ENCODE measurements around the gene TTC21A. TPM values are rescaled to one million over a fixed set of nuclear protein-coding genes. Genes with fewer than 3 reads are reported as not detected.
"Not testable (repeated sequence)": the region's sequence is repeated elsewhere in the genome, so short reads cannot be mapped to it uniquely, and the experiment has no call there.

TTC21A gene, protein sequence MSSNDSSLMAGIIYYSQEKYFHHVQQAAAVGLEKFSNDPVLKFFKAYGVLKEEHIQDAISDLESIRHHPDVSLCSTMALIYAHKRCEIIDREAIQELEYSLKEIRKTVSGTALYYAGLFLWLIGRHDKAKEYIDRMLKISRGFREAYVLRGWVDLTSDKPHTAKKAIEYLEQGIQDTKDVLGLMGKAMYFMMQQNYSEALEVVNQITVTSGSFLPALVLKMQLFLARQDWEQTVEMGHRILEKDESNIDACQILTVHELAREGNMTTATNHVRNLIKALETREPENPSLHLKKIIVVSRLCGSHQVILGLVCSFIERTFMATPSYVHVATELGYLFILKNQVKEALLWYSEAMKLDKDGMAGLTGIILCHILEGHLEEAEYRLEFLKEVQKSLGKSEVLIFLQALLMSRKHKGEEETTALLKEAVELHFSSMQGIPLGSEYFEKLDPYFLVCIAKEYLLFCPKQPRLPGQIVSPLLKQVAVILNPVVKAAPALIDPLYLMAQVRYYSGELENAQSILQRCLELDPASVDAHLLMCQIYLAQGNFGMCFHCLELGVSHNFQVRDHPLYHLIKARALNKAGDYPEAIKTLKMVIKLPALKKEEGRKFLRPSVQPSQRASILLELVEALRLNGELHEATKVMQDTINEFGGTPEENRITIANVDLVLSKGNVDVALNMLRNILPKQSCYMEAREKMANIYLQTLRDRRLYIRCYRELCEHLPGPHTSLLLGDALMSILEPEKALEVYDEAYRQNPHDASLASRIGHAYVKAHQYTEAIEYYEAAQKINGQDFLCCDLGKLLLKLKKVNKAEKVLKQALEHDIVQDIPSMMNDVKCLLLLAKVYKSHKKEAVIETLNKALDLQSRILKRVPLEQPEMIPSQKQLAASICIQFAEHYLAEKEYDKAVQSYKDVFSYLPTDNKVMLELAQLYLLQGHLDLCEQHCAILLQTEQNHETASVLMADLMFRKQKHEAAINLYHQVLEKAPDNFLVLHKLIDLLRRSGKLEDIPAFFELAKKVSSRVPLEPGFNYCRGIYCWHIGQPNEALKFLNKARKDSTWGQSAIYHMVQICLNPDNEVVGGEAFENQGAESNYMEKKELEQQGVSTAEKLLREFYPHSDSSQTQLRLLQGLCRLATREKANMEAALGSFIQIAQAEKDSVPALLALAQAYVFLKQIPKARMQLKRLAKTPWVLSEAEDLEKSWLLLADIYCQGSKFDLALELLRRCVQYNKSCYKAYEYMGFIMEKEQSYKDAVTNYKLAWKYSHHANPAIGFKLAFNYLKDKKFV (N-terminal part only)
- 2.8 TPM for total RNA-seq

DNA sequence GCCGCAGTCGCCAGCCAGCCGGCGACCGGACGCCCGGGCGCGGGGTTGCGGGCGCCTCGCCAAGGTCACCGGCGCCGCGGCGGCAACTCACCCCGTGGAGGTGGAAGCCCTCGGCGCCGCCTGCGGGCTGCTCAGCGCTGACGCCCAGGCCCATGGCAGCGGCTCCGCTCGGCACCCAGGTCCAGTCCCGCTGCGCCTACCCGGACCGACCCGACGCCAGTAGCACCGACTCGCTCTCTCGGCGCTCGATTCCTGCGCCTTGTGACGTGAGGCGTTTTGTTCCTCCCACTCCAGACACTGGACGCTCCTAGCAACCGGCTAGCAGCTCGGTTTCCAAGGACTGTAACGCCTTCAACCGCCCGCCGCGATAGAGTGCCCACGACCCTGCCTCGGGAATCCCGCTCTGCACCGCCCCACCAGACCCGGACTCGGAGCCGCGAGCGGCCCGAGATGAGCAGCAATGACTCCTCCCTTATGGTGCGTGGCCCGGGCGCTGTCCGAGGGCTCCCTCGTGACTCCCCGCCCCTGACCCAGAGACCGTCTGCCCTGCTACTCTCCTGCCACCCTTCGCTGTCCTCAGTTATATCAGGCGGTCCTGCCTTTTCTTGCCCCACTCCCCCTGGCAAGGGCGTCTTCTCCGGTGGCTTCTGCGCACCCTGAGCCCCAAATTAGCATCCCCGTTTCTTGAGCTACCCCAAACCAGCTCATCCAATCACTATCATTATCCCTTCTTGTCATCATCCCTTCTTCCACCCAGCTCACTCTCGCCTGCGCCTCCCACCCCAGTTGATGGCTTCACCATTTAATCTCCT lies at the start of gene TTC21A, which contains the start of gene GORASP1:
Gene TTC21A, plus strand, starts transcription at position 293 of the 812 bp plus-strand sequence. Its CDS starts 158 bp downstream, at position 451.
Gene GORASP1, minus strand, starts transcription at position 240 of the 812 bp plus-strand sequence. Its CDS starts 86 bp downstream, at position 154.
- DNase-seq, result peak; percentile 96

DNA sequence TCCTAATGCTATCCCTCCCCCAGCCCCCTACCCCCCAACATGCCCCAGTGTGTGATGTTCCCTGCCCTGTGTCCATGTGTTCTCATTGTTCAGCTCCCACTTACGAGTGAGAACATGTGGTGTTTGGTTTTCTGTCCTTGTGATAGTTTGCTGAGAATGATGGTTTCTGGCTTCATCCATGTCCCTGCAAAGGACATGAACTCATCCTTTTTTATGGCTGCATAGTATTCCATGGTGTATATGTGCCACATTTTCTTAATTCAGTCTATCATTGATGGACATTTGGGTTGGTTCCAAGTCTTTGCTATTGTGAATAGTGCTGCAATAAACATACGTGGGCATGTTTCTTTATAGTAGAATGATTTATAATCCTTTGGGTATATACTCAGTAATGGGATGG lies 46.3 kb upstream of the TTC21A start:
- not testable (repeated sequence) for DNase-seq

DNA sequence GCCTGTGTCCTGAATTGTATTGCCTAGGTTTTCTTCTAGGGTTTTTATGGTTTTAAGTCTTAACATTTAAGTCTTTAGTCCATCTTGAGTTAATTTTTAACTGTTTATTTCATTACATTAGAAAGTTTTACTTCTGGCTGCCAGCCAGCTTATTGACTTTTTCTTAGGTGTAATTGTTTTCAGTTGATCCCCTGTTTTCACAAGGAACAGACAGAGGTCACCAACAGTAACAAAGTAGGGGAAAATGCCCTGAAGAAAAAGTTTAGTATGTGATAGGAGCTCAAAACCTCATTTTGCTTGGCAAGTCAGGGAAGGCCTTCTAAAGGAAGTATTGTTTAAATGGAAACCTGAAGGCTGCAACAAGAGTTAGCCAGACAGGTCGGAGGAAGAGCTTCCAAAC lies 45.3 kb upstream of the TTC21A start:
- no peak for DNase-seq

DNA sequence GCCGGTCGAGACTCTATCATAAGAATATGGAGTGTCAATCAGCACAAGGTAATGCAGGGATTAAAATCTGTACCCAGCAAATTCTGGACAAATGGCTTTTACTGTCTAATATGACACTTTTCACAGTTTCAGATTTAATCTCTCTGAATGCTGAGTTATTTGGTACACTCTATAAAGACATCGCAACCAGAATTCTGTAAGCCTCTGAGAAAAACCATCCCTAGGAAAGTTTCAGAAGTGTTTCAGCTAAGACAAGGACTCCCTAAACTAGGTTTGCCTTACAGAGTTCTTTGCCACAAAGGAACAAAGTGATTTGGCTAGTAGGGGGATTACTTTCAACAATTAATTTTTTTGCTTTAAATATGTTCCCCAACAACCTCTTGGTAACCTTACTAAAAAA lies 44.3 kb upstream of the TTC21A start:
- DNase-seq, result no peak

DNA sequence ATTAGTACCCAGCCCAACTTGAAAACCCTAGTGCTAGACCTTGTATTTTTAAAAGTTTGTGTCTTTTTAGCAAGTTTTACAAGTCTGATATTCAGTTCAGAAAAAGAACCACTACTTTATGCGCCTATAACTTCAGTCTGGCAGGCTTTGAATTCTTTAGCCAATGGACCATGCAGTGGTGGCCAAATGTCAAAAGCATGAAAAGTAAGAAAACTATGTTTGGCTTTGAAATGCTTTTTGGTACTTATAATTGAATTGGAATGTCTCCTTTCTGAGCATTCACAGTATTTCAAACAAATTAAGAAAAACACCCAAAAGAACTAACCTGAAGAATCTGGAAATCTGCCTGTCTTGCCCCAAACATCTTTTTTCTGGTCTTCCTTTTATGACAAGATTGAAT lies 42.8 kb upstream of the TTC21A start:
- no peak for DNase-seq

DNA sequence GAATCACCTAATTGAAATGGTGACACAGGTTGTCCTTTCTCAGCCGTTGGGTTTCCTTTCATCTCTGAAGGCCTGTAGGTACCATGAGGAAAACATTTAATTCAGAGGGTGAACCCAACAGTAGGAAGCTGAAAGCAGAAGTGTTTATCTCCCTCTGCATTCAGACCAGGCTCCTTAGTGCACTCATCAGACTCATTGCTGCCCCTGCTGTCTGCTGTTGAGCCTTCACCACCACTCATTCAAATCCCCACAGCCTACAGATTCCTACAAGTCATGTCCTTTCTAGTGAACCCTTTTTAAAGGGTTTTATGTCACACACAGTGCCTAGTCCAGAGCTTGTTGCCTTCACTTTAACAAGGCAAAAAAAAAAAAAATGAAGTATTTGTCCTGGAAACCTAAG lies 42.3 kb upstream of the TTC21A start:
- DNase-seq, result peak; percentile 8

DNA sequence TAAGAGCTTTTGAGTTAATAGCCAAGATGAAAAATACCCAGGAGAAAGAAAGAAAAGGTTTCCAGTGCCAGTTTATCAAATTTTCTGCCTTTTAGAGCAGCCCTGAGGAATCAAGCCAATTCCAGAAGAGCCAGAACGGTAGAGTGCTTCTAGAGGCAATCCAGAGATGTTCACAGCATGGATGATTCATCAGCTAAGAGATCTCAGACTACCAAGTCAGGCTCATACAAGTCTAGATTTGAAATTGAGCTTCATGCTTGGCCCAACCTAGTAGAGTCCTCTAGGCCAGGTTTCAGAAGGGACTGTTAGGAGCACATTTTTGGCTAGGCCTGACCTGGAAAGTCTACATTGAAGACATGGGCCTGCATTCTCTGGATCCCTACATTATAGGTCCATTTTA lies 40.2 kb upstream of the TTC21A start:
- no peak for DNase-seq

DNA sequence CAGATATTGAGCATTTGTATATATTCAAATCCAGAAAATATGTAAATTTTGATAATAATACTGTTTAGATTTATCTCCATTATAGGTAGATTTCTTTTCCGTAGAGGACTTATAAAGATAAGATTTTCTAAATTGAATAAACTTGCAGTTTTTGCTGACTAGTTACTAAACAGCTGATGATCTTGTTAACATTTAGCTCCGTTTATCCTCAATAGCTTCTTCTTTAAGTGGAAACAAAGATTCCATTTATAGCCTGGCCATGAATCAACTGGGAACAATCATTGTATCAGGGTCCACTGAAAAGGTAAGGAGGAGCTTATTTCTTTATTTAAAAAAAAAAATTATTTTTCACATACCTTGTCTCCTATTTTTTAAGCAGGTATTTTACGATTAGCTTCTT lies 38.9 kb upstream of the TTC21A start:
- no peak for DNase-seq

DNA sequence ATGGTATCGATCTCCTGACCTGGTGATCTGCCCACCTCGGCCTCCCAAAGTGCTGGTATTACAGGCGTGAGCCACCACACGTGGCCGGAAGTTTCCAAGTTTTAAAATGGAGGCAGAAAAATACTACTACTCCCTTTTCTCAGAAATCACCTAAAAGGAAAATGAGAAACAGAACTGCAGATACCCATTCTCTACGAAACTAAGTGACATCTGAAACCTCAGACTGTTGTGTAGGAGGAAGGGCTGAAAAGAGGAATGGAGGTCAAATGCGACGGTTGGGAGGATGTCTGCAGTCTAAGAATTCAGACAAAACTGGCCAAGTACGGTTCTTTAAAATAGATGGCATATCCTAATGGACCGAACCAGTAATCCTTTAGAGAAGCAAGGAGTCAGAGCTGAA lies 31.6 kb upstream of the TTC21A start:
- DNase-seq, result no peak

DNA sequence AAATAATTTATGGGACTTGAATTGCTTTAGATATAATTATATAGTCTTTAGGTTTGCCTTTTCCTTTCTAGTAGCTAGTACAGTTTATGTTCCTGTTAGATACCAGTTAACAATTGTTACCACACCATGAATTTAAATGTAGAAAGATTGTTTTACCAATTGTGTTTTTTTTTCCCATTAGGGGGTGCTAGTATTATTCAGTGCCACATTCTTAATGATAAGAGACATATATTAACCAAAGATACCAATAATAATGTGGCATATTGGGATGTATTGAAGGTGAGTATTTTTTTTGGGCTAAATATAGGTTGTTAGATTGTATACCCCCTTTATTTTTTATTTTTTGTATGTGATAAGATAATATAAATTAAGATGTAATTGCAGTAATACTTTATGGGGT lies 27.9 kb upstream of the TTC21A start:
- DNase-seq, result no peak

DNA sequence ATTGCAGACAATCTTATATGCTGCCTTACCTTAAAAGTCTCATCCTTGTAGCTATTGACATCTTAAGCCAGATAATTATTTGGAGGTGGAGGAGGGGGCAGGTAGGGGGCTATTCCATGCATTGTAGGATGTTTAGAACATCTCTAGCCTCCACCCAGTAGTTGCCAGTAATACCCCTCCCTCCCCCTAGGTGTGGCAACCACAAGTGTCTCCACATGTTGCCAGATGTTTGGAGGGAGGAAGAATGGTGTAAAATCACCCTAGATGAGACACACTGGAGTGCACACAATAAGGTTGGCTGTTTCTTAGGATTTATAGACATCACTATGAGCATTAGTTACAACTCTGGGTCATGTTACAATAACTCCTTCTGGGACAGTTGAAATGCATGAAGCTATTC lies 27.5 kb upstream of the TTC21A start:
- DNase-seq, result no peak

DNA sequence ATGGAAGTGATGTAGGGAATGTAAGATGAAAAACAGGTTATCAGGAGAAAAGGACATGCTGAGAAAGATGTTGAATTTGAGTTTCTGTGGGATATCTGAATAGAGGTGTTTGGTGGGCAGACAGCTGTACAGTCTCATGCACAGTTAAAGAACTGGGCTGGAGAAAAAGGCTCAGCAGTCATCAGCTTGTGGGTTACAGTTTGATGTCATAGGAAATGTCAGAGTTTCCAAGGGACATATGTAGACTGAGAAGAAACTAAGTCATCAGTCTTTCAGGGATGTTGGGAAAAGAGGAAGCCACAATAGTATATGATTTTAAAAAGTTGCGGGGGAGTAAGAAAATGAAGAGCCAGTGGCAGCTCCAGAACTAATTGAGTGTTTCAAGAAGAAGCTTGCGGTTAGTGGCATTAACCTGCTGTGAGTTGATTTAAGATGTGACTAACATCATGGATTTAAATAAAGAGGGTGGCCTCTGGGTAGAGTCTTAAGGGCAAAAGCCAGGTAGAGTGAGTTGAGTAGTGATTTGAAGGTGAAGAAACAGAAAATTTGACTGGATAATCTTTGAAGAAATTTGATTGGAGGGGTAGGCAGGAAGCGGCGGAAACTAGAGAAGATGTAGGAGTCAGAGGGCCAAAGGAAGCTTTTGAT lies 24.7 kb upstream of the TTC21A start:
- no peak for DNase-seq

DNA sequence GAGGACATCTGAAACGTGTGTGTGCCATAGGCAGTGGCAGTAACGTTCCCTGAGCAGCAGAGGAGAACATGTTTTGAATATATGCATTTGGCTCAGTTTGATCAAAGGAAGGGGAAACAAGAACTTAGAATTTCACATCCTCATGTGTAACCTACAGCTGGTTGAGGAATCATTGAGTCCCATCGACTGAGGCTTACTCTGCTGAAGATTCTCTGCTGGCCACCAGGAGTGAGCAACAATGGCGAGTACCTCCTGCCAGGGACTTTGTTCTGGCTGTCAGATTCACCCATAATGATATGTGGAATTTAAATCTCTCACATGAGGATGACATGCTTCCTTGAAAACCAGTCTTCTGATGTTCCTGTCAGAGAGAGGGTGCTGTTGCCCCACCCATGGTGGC lies 21.3 kb upstream of the TTC21A start:
- no peak for DNase-seq

DNA sequence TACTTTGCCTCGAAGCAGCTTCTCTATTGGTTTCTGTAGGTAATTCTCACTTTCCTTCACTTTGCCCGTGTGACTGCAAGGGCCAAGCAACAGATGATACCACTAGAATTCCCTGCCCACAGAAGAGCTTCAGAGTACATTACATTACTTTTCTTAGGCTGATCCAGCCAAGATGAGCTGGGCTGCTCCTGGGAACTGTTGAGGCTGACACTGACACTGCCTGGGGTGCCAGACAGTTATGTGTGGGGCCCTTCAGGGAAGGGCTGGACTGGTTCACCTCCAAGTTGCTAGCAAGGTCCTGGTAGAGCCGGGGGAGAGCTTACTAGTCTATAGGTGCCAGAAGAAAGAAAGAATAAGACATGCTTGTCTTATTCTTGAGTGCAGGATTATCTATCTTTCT lies 19.0 kb upstream of the TTC21A start:
- no peak for DNase-seq

DNA sequence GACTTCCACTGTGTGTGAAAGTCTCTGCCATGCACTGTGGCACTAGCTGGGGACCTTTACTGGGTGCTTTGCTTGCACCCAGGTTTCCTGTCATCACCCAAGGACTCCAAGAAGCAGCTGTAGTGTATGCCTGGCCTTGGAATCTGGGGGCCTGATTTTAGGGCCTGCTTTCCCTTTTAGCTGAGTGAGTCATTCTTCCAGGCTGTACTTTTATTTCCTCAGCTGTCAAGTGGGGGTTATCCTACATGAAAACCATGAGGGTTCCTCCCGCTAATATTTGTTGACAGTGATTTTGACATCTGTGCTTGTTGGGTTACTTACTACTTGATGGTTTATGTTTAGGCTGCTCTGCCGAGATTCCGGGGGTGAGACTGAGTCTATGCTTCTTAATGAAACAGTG lies 18.6 kb upstream of the TTC21A start:
- peak; percentile 19 for DNase-seq

DNA sequence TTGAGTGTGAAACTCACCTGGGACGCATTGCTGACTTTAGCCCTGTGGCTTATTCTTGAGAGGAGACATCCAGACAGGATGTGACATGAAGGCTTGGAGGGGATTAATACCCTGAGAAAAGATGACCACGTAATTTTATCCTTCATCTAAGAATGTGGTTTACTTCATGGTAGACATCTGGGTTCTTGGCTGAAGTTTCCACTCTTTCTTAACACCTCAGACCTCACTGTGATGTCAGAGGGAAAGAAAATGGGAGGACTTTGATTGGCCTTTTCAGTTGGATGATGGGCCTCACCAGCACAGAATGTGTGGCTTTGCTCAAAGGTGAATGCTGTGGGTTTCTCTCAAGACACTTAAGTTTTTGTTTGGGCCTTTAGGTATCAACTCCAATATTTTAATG lies 16.6 kb upstream of the TTC21A start:
- DNase-seq, result no peak

DNA sequence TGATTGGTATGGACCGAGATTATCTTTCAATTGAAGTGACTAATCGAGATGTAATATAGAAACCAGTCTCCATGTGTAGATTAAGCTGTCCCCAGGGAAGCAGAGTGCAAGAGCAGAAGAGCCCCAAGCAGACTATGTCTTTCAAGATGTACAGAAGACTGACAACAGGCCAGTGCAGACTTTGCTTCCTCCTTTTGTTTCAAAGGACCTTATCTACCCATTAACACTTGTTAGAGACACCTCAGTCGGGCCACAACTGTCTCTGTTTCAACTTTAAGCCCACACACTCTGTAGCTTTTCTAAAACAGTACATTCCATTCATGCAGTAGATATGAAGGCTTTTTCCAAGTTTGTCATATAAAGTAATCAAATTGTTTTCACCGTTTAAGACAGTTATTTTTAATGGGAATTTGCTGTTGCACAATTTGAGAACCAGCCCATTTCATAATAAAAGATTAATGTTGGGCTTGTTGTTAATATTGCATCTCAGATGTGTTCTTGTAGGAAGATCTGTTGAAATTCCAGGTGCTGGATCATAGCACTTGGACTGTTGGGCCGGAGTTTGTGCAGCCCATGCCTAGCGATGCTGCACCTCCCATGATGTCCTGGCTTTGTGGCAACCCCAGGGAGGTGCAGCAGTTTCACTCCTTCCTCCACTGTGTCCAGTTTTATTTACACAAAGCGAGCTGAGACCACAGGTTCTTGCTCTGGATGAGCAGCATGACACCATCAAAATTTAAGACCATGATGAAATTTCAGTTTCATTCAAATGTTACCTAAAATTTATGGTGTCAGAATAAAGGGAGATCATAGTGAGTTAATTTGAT lies 12.4 kb upstream of the TTC21A start:
- no peak for DNase-seq

DNA sequence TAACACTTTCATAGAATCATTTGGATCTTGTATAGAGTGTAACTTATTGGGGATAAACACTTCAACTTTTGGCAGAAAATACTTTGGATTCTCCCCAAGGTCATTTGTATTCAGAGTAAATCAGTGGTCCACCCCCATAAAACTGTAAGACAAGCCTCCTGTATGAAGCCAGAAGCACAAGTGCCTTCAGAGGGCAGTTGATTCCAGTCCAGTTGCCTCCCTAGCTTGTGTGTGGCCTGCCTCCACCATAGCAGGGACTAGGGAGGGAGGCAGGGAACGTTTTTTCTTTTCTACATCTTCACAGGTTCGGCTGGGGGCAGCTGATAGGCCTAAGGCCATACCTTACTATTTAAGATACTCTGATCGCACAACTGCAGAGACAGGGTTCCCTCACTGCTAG lies 11.7 kb upstream of the TTC21A start:
- no peak for DNase-seq

DNA sequence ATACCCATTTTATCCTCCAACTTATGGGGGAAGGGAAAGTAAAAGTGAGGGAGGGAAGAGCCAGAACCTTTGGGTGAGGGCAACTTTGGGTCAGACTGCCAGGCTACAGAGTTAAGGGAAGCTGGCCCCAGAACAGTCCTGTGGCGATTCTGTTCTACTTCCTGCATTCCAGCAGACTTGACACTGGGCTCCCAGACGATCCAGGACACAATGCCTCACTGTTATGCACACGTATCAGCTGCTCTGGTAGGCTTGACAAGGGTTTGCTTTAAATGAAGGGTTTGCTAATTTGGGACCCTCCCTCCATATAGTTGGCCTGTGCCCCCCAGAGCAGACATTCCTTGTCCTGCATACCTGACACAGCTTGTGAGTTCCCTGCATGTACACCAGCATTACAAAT lies 10.7 kb upstream of the TTC21A start:
- DNase-seq, result peak; percentile 10
